ENCODE measurements around the gene TBX21.
A peak's percentile ranks its signal among the peaks of the same experiment; 100 is the strongest.

The TBX21 gene

GRCh38 chr17:47725446-47726111 lies 7.5 kb upstream of the TBX21 start:
- no peak for DNase-seq (ENCODE audit: low read depth)
- peak; percentile 16 for TF ChIP-seq CTCF (conservative IDR thresholded peaks at IDR 0.05; ENCODE audit: control insufficient read depth, insufficient read depth, low read depth, low read length)
- H3K4me3 ChIP-seq (ENCODE audit: control insufficient read depth, low read depth, low read length) = no peak overlapping the region

- TF ChIP-seq CTCF (conservative IDR thresholded peaks at IDR 0.05; ENCODE audit: control insufficient read depth, insufficient read depth, low read depth, low read length) = no peak
- H3K4me3 ChIP-seq (ENCODE audit: control insufficient read depth, low read depth, low read length) = no peak overlapping the region
- DNase-seq (ENCODE audit: low read depth) = no peak
Observed at GRCh38 chr17:47726796-47727703, 6.0 kb upstream of the TBX21 start.

GRCh38 chr17:47727704-47728036 lies 5.4 kb upstream of the TBX21 start:
- no peak for DNase-seq (ENCODE audit: low read depth)
- H3K4me3 ChIP-seq (ENCODE audit: control insufficient read depth, low read depth, low read length) = no peak overlapping the region
- no peak for TF ChIP-seq CTCF (conservative IDR thresholded peaks at IDR 0.05; ENCODE audit: control insufficient read depth, insufficient read depth, low read depth, low read length)

GRCh38 chr17:47728214-47728877 lies 4.7 kb upstream of the TBX21 start:
- H3K4me3 ChIP-seq (ENCODE audit: control insufficient read depth, low read depth, low read length) = no peak overlapping the region
- TF ChIP-seq CTCF (conservative IDR thresholded peaks at IDR 0.05; ENCODE audit: control insufficient read depth, insufficient read depth, low read depth, low read length) = no peak
- no peak for DNase-seq (ENCODE audit: low read depth)

- no peak for DNase-seq (ENCODE audit: low read depth)
- no peak overlapping the region for H3K4me3 ChIP-seq (ENCODE audit: control insufficient read depth, low read depth, low read length)
- TF ChIP-seq CTCF (conservative IDR thresholded peaks at IDR 0.05; ENCODE audit: control insufficient read depth, insufficient read depth, low read depth, low read length) = no peak
Observed at GRCh38 chr17:47729476-47729875, 3.6 kb upstream of the TBX21 start.

GRCh38 chr17:47730681-47731080 lies 2.4 kb upstream of the TBX21 start:
- TF ChIP-seq CTCF (conservative IDR thresholded peaks at IDR 0.05; ENCODE audit: control insufficient read depth, insufficient read depth, low read depth, low read length) = no peak
- DNase-seq (ENCODE audit: low read depth) = no peak
- no peak overlapping the region for H3K4me3 ChIP-seq (ENCODE audit: control insufficient read depth, low read depth, low read length)
